PC-3 (cell line): ENCODE measurements around the gene LAYN. TPM values are rescaled to one million over a fixed set of nuclear protein-coding genes. Genes with fewer than 3 reads are reported as not detected.
A peak's percentile ranks its signal among the peaks of the same experiment; 100 is the strongest.

ENCODE experiments used
- ATAC-seq: fragments of 200-7000 bp; cut with Tn5 transposase; 2 replicates; pipeline ENCODE4 v1.9.1; 2020; ENCODE audit warnings: mild to moderate bottlenecking, moderate library complexity
- BruUV-seq: library from RNA; stranded (reverse); fragments of 400-500 nt; replicated peaks from 2 replicates; lab custom pipeline; 2021; lab: Mats Ljungman, UMichigan
- CTCF ChIA-PET: fragments of 300-600 bp; sonication (Branson Sonifier 250); formaldehyde crosslinking; loops from one replicate; lab custom pipeline; 2022; ENCODE audit warnings: antibody characterized with exemption; lab: Charles Lee
- POLR2A ChIA-PET: fragments of 300-600 bp; sonication (Branson Sonifier 250); formaldehyde crosslinking; loops from one replicate; lab custom pipeline; 2022; ENCODE audit warnings: antibody characterized with exemption; ENCODE audit not compliant: unreplicated experiment; lab: Charles Lee
- DNase-seq: peaks from one replicate; pipeline ENCODE4 v3.0.0-alpha.2; 2015
- H2AFZ ChIP-seq: fragments of 300-600 bp; sonication (generic); 2 replicates; pipeline ENCODE4 v1.6.0; 2016; ENCODE audit warnings: antibody characterized with exemption, low read length
- H3F3A ChIP-seq: fragments of 300-600 bp; sonication (generic); one replicate; pipeline ENCODE4 v1.6.0; 2017; ENCODE audit warnings: antibody characterized with exemption, low read length, control low read depth, mild to moderate bottlenecking; ENCODE audit not compliant: unreplicated experiment
- H3K27ac ChIP-seq: fragments of 300-600 bp; sonication (generic); 2 replicates; pipeline ENCODE4 v1.5.1; 2016; ENCODE audit warnings: mild to moderate bottlenecking, low read length
- H3K27me3 ChIP-seq: fragments of 300-600 bp; sonication (generic); 2 replicates; pipeline ENCODE4 v1.6.1; 2016; ENCODE audit warnings: low read length, mixed read lengths
- H3K36me3 ChIP-seq: fragments of 300-600 bp; sonication (generic); 2 replicates; pipeline ENCODE4 v1.6.1; 2016; ENCODE audit warnings: low read depth, mixed run types, low read length, mixed read lengths
- H3K4me1 ChIP-seq: fragments of 300-600 bp; sonication (generic); 2 replicates; pipeline ENCODE4 v1.5.1; 2016; ENCODE audit warnings: low read length; ENCODE audit not compliant: insufficient read depth
- H3K4me2 ChIP-seq: fragments of 300-600 bp; sonication (generic); 2 replicates; pipeline ENCODE4 v1.6.0; 2016; ENCODE audit warnings: low read length
- H3K4me3 ChIP-seq: fragments of 300-600 bp; sonication (generic); 2 replicates; pipeline ENCODE4 v1.5.1; 2016; ENCODE audit warnings: mild to moderate bottlenecking, low read length, mixed read lengths
- H3K79me2 ChIP-seq: fragments of 300-600 bp; sonication (generic); 2 replicates; pipeline ENCODE4 v1.6.1; 2017; ENCODE audit warnings: low read length, mixed read lengths
- H3K9ac ChIP-seq: fragments of 300-600 bp; sonication (generic); 2 replicates; pipeline ENCODE4 v1.6.0; 2016; ENCODE audit warnings: mild to moderate bottlenecking, low read length
- H3K9me2 ChIP-seq: fragments of 300-600 bp; sonication (generic); replicated peaks from 2 replicates; pipeline ENCODE4 v1.6.1; 2016; ENCODE audit warnings: mixed run types, low read length, mixed read lengths
- H3K9me3 ChIP-seq: fragments of 300-600 bp; sonication (generic); 2 replicates; pipeline ENCODE4 v1.6.1; 2016; ENCODE audit warnings: low read length, mixed read lengths
- H4K20me1 ChIP-seq: fragments of 300-600 bp; sonication (generic); 2 replicates; pipeline ENCODE4 v1.6.1; 2016; ENCODE audit warnings: low read length, mixed read lengths
- CTCF ChIP-seq: fragments of 300-600 bp; sonication (generic); conservative IDR thresholded peaks from 2 replicates; pipeline ENCODE4 v1.5.1; 2017; ENCODE audit warnings: antibody characterized with exemption, low read depth, mild to moderate bottlenecking, low read length
- EZH2 ChIP-seq: fragments of 300-600 bp; sonication (generic); IDR thresholded peaks from one replicate; pipeline ENCODE4 v1.6.1; 2017; ENCODE audit warnings: antibody characterized with exemption, mild to moderate bottlenecking, low read length; ENCODE audit not compliant: unreplicated experiment
- EZH2phosphoT487 ChIP-seq: fragments of 300-600 bp; sonication (generic); IDR thresholded peaks from 2 replicates; pipeline ENCODE4 v1.6.1; 2018; ENCODE audit warnings: mild to moderate bottlenecking, antibody characterized with exemption, low read length, borderline replicate concordance
- intact Hi-C: fragments of 100-400 bp; cut with micrococcal nuclease; formaldehyde crosslinking; loops from 2 replicates; pipeline ENCODE4 v1.9.0; 2023
- total RNA-seq: library from RNA; depleted of rRNA; stranded (reverse); fragments of >200 nt; gene quantifications from 2 replicates; pipeline ENCODE4 v1.2.3, GENCODE V29; 2014

Gene LAYN
- total RNA-seq, 1 experiment from 2014 or later, result 0.47 TPM

GRCh38 chr11:111535281-111535680 lies 5.2 kb upstream of the LAYN start:
- H3F3A ChIP-seq, result peaks cover 10% of the 10 kb centered on the region
- H3K27ac ChIP-seq, result peak overlapping the region; percentile 20
- H3K9ac ChIP-seq, result 0 out of 2 replicates have a peak overlapping the region, but pooled peaks have one; percentile 1
- intact Hi-C loops, result loop anchor here (10.0 kb wide), 1 partner anchor 330 kb away; no protein-coding TSS in a partner anchor
- TF ChIP-seq EZH2phosphoT487 (no peak), CTCF (no peak), EZH2 (no peak)
- CTCF ChIA-PET, result no interaction called here
- peak overlapping the region; percentile 17; the same call in 1 of the 2 replicates for H3K4me3 ChIP-seq
- H3K36me3 ChIP-seq, result no peaks in the 10 kb centered on the region
- POLR2A ChIA-PET, result no interaction called here
- H3K27me3 ChIP-seq, result no peaks in the 10 kb centered on the region
- no peaks in the 10 kb centered on the region for H3K9me3 ChIP-seq
- no TSS peak for BruUV-seq
- ATAC-seq (peak; percentile 35), DNase-seq (peak; percentile 74)
- peak overlapping the region; percentile 71 for H3K4me2 ChIP-seq
- no peaks in the 10 kb centered on the region for H4K20me1 ChIP-seq
- H3K4me1 ChIP-seq, result peaks cover 68% of the 10 kb centered on the region
- no peaks in the 10 kb centered on the region for H3K9me2 ChIP-seq
- no peaks in the 10 kb centered on the region for H3K79me2 ChIP-seq
- peak overlapping the region; percentile 45 for H2AFZ ChIP-seq

GRCh38 chr11:111537336-111537860 lies 3.1 kb upstream of the LAYN start:
- POLR2A ChIA-PET, result no interaction called here
- H3K4me3 ChIP-seq, result no peak overlapping the region
- H3K79me2 ChIP-seq, result no peaks in the 10 kb centered on the region
- no peak for TF ChIP-seq CTCF
- no peak for TF ChIP-seq EZH2
- no peak for TF ChIP-seq EZH2phosphoT487
- H3K4me1 ChIP-seq, result peaks cover 49% of the 10 kb centered on the region
- intact Hi-C loops, result loop anchor here (10.0 kb wide), 1 partner anchor 333 kb away; no protein-coding TSS in a partner anchor
- H3K36me3 ChIP-seq, result no peaks in the 10 kb centered on the region
- DNase-seq, result no peak
- no peaks in the 10 kb centered on the region for H3K9me2 ChIP-seq
- ATAC-seq, result no peak
- H2AFZ ChIP-seq, result no peak overlapping the region
- no peaks in the 10 kb centered on the region for H3K27me3 ChIP-seq
- H3K9ac ChIP-seq, result no peak overlapping the region
- no TSS peak for BruUV-seq
- H3K9me3 ChIP-seq, result no peaks in the 10 kb centered on the region
- CTCF ChIA-PET, result no interaction called here
- H3K4me2 ChIP-seq, result no peak overlapping the region
- H3F3A ChIP-seq, result no peaks in the 10 kb centered on the region
- no peak overlapping the region for H3K27ac ChIP-seq
- H4K20me1 ChIP-seq, result no peaks in the 10 kb centered on the region

GRCh38 chr11:111538407-111539114 lies 2.0 kb upstream of the LAYN start:
- H3F3A ChIP-seq, result no peaks in the 10 kb centered on the region
- 0 out of 2 replicates have a peak overlapping the region, but pooled peaks have one; percentile 3 for H2AFZ ChIP-seq
- no peaks in the 10 kb centered on the region for H3K9me2 ChIP-seq
- H4K20me1 ChIP-seq, result no peaks in the 10 kb centered on the region
- H3K79me2 ChIP-seq, result no peaks in the 10 kb centered on the region
- no peak overlapping the region for H3K9ac ChIP-seq
- BruUV-seq, result no TSS peak
- TF ChIP-seq CTCF, result no peak
- TF ChIP-seq EZH2, result no peak
- TF ChIP-seq EZH2phosphoT487, result no peak
- H3K36me3 ChIP-seq, result no peaks in the 10 kb centered on the region
- POLR2A ChIA-PET, result no interaction called here
- peaks cover 45% of the 10 kb centered on the region for H3K4me1 ChIP-seq
- intact Hi-C loops, result loop anchor here (1.0 to 10.0 kb wide), 2 partner anchors 16 to 334 kb away; no protein-coding TSS in a partner anchor
- peak overlapping the region; percentile 34 for H3K27ac ChIP-seq
- no peaks in the 10 kb centered on the region for H3K27me3 ChIP-seq
- peak overlapping the region; percentile 27 for H3K4me2 ChIP-seq
- DNase-seq, result peak; percentile 90
- no peak overlapping the region for H3K4me3 ChIP-seq
- ATAC-seq, result peak; percentile 83
- no peaks in the 10 kb centered on the region for H3K9me3 ChIP-seq
- CTCF ChIA-PET, result interaction anchor here (1.2 kb wide), 1 partner anchor 16 kb away, joined by 4 read pairs; no protein-coding TSS in a partner anchor
